ENCODE data around the gene NDUFS5.
"Not testable (repeated sequence)": the region's sequence is repeated elsewhere in the genome, so short reads cannot be mapped to it uniquely, and the experiment has no call there.

NDUFS5 gene

DNA sequence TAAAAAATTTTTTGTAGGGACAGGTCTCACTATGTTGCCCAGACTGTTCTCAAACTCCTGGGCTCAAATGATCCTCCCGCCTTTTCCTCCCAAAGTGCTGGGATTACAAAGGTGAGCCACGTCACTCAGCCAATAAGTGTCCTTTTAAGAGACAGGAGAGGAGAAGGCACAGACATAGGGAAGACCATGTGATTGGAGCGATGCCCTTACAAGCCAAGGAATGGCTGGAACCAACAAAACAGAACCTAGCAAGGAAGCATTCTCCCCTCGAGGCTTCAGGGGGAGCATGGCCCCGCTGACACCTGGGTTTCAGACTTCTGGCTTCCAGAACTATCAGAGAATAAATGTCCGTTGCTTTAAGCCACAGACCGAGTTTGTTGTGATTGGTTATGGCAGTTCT, 37.0 kb downstream of the NDUFS5 start:
- TF ChIP-seq Cebpa-rat (IDR thresholded peaks at IDR 0.05): no peak
- Histone ChIP-seq H3K4me1 (peaks cover 12 to 27% (median 20%) of the 10 kb centered on the region in 10 experiments), H3K27ac (peak overlapping the region in 7 of 11 experiments; percentile 0 to 53 (median 43); a peak in 10 of 22 replicates), H3K27me3 (no peaks in the 10 kb centered on the region), H3K36me3 (peaks cover 0 to 2% (median 0%) of the 10 kb centered on the region in 11 experiments; a peak in 1 of 22 replicates), H3K4me3 (no peak overlapping the region), H3K9ac (no peak overlapping the region), H4K20me1 (no peaks in the 10 kb centered on the region), H3K4me2 (peak overlapping the region in 9 of 11 experiments; percentile 2 to 60 (median 45); a peak in 14 of 22 replicates), H3K9me3 (replicated peaks in 1 of 11) (peaks cover 0 to 5% (median 0%) of the 10 kb centered on the region in 11 experiments; a peak in 1 of 22 replicates)

DNA sequence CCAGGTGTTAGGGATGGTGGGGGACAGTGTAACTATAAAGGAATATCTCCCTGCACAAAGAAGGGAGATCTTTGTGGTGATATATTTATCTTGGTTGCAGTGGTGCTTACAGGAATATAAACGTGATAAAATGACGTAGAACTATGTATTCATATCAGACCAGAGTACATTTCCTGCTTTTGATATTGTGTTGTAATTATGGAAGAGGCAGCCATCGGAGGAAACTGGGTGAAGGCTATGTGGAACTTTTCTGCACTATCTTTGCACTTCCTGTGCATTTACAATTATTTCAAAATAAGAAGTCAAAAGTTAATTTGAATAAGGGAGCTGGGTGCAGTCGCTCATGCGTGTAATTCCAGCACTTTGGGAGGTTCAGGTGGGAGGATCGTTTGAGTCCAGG, 37.6 kb downstream of the NDUFS5 start:
- Histone ChIP-seq H3K27ac (peak overlapping the region in 6 of 11 experiments; percentile 0 to 53 (median 44); a peak in 10 of 22 replicates), H4K20me1 (no peaks in the 10 kb centered on the region), H3K4me3 (no peak overlapping the region), H3K36me3 (no peaks in the 10 kb centered on the region), H3K9me3 (replicated peaks in 1 of 11) (peaks cover 0 to 5% (median 0%) of the 10 kb centered on the region in 11 experiments; a peak in 1 of 22 replicates), H3K27me3 (no peaks in the 10 kb centered on the region), H3K4me1 (peaks cover 12 to 27% (median 20%) of the 10 kb centered on the region in 10 experiments), H3K9ac (no peak overlapping the region), H3K4me2 (peak overlapping the region; percentile 2 to 60 (median 45); a peak in 19 of 22 replicates)
- no peak for TF ChIP-seq Cebpa-rat (IDR thresholded peaks at IDR 0.05)

DNA sequence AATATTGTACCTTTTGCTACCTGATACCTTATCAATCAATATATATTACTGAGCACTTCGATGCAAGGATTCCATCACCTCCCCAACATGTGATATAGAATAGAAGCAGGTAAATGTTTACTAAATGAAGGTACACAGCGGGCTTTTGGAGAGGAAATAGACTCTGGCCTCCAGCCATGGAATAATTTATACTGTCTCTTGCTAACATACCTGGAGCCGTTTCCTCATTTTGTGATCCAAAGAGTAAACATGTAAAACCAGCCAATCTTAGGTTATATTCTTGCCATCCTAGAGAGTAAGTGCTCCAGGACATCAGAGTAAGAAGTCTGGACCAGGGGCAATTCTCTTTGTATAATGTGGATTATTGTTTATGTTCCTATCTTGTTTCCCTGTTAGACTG, 39.4 kb downstream of the NDUFS5 start:
- Histone ChIP-seq H3K9ac (no peak overlapping the region), H3K9me3 (replicated peaks in 1 of 11) (peaks cover 0 to 11% (median under 1%) of the 10 kb centered on the region in 11 experiments; a peak in 10 of 22 replicates), H3K4me2 (no peak overlapping the region), H3K27ac (no peak overlapping the region), H4K20me1 (no peaks in the 10 kb centered on the region), H3K27me3 (no peaks in the 10 kb centered on the region), H3K36me3 (no peaks in the 10 kb centered on the region), H3K4me3 (no peak overlapping the region), H3K4me1 (peaks cover 12 to 27% (median 20%) of the 10 kb centered on the region in 10 experiments)
- no peak for TF ChIP-seq Cebpa-rat (IDR thresholded peaks at IDR 0.05)

DNA sequence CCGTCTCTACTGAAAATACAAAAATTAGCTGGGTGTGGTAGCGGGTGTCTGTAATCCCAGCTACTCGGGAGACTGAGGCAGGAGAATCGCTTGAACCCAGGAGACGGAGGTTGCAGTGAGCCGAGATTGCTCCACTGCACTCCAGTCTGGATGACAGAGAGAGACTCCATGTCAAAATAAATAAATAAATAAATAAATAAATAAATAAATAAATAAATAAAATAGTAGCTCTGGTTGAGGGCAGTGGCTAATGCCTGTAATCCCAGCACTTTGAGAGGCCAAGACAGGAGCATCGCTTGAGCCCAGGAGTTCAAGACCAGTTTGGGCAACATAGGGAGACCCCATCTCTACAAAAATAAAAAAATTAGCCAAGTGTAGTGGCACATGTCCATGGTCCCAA, 42.1 kb downstream of the NDUFS5 start:
- not testable (repeated sequence) for H3K27me3 ChIP-seq

DNA sequence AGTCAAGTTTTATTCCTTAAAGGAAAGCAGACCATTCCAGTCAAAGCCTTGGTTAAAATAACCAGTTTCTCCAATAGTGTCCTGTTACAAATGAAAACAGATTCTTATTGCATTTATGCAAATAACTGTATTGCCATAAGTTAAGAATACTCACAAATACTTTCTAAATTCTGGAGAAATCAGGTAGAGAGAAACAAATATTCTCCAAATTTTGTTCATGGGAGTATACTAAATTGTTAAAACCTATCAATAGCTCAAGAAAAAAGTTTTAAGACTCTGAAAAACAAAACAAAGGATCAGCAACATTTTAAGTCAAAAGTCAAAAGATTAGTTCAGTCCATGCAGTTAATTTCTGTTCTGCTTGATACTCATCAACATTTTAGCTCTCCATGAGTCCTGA, 45.4 kb downstream of the NDUFS5 start:
- not testable (repeated sequence) for H3K27me3 ChIP-seq, H3K4me3 ChIP-seq, H3K9ac ChIP-seq, H3K4me1 ChIP-seq, H4K20me1 ChIP-seq, H3K4me2 ChIP-seq, H3K36me3 ChIP-seq, H3K27ac ChIP-seq
- peaks cover 18 to 31% (median 24%) of the 10 kb centered on the region in 11 experiments; a peak in 21 of 22 replicates for H3K9me3 ChIP-seq (replicated peaks in 1 of 11)

More for the DNA sequence above, 42.1 kb downstream of the NDUFS5 start:
- not testable (repeated sequence) for H4K20me1 ChIP-seq, H3K27ac ChIP-seq, H3K9ac ChIP-seq, H3K4me2 ChIP-seq, H3K4me3 ChIP-seq, H3K36me3 ChIP-seq
- Histone ChIP-seq H3K9me3 (replicated peaks in 1 of 11) (peaks cover 18 to 36% (median 24%) of the 10 kb centered on the region in 11 experiments; a peak in 21 of 22 replicates), H3K4me1 (peaks cover 8 to 23% (median 18%) of the 10 kb centered on the region in 10 experiments)

DNA sequence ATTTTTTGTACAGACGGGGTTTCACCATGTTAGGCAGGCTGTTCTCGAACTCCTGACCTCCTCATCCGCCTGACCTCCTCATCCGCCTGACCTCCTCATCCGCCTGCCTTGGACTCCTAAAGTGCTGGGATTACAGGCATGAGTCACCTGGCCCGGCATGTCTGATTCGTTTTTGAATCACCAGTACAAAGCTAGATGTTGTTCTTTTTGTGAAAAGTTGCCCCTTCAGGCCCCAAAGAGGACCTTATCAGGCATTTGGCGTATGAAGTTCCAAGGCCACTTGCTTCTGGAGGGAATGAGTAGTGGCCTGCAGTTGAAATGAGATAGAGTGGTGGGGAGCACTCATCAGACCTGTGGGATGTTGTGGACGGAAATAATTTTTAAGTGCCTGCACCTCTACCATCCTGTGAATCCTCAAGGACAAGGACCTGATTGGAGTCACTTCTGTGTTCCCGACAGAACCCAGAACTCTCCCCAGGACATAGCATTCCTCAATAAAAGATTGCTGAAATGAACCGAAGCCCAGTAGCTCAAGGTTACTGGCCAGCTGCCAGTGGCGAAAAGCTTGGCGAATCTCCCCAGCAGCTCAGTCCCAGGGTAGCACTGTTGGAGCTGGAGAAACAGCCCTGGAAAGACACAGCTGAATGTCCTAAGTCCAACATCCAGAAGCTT, 50.1 kb downstream of the NDUFS5 start:
- no peak for TF ChIP-seq Cebpa-rat (IDR thresholded peaks at IDR 0.05)
- Histone ChIP-seq H3K4me3 (no peak overlapping the region), H3K27me3 (peaks cover 11 to 16% (median 13%) of the 10 kb centered on the region in 11 experiments), H3K9ac (no peak overlapping the region), H3K4me1 (peaks cover 8 to 25% (median 15%) of the 10 kb centered on the region in 10 experiments; a peak in 19 of 20 replicates), H3K4me2 (peak overlapping the region in 7 of 11 experiments; percentile 34 to 69 (median 53); a peak in 11 of 22 replicates), H3K36me3 (no peaks in the 10 kb centered on the region; a peak in 1 of 22 replicates), H4K20me1 (no peaks in the 10 kb centered on the region), H3K27ac (no peak overlapping the region), H3K9me3 (replicated peaks in 1 of 11) (peaks cover 11 to 19% (median 16%) of the 10 kb centered on the region in 11 experiments; a peak in 21 of 22 replicates)

DNA sequence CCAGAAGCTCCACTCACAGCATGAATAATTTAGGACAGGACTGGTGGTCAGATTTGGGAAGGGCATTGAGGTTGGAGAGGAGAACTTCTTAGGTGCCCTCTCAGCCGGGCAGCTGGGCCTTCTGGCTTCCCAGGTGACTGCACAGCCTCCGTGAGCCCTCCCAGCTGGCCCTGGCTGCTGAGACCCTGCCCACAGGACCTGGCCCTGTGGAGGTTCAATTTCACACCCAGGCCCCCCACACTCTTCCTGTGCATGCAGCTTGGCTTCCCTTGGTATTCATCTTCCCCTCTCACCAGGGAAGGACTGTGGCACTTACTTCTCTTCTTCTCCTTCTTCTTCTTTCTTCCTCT, 50.6 kb downstream of the NDUFS5 start:
- Histone ChIP-seq H3K27me3 (peaks cover 16 to 21% (median 18%) of the 10 kb centered on the region in 11 experiments), H4K20me1 (no peaks in the 10 kb centered on the region), H3K9me3 (replicated peaks in 1 of 11) (peaks cover 6 to 14% (median 11%) of the 10 kb centered on the region in 11 experiments; a peak in 20 of 22 replicates), H3K4me2 (peak overlapping the region in 9 of 11 experiments; percentile 13 to 69 (median 43); a peak in 14 of 22 replicates), H3K4me3 (no peak overlapping the region), H3K36me3 (no peaks in the 10 kb centered on the region; a peak in 1 of 22 replicates), H3K27ac (no peak overlapping the region), H3K4me1 (peaks cover 8 to 29% (median 16%) of the 10 kb centered on the region in 10 experiments), H3K9ac (no peak overlapping the region)
- TF ChIP-seq Cebpa-rat (IDR thresholded peaks at IDR 0.05): no peak

DNA sequence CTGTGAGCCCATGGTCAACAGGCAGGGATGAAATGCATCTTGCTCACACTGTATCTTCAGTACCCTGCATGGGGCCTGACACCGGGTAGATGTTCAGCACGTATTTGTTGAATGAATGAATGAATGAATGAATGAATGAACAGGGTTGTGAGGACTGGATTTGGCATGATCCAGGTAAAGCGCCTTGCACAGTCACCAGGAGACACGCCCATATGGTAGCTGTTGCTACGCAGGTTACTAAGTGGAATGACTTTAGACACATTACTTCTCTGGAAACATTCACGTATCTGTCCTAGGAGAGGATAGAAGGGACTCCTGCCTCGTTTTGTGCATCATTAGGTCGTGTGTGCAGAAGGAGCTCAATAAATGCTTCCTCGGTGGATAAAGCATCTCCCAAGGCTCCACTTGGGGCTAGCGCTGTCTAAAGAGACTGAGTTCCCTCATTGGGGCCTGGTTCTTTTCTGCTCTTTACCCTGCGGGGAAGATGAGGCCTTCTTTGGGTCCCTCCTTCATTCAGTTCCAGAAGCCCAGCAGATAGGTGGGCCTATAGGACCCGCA, 54.2 kb downstream of the NDUFS5 start:
- peak overlapping the region in 8 of 10 experiments; percentile 66 to 77 (median 70); a peak in 11 of 20 replicates for H3K4me3 ChIP-seq
- no peak for TF ChIP-seq Cebpa-rat (IDR thresholded peaks at IDR 0.05)
- H3K4me2 ChIP-seq: peak overlapping the region; percentile 70 to 100 (median 98)

DNA sequence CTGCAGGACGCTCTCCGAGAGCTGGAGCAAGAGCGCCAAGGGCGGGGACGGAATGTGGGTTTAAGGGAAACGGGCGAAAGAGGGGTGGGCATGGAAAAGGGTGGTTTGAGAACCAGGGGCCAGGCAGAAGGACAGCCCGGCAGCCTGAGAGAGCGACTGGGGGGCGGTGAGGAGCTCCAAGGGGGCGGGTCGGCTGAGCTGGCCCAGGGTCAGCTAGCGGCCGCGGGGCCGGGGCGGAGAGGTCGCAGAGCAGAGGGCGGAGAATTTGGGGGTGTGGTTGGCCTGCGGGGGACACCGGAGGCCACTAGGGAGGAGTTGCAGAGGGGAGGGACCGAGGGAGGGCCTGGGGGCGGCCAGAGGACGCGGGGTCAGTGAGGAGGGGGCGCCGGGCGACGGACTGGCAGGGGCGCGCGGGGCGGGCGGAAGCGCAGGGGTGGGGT, 54.7 kb downstream of the NDUFS5 start:
- Histone ChIP-seq H3K4me3 (peak overlapping the region; percentile 38 to 77 (median 68); a peak in 17 of 20 replicates), H3K27me3 (peaks cover 30 to 40% (median 35%) of the 10 kb centered on the region in 11 experiments), H3K4me2 (peak overlapping the region; percentile 70 to 100 (median 98)), H3K9me3 (replicated peaks in 1 of 11) (no peaks in the 10 kb centered on the region), H3K4me1 (peaks cover 14 to 62% (median 37%) of the 10 kb centered on the region in 10 experiments), H3K36me3 (no peaks in the 10 kb centered on the region), H3K27ac (no peak overlapping the region), H3K9ac (peak overlapping the region in 7 of 11 experiments; percentile 31 to 59 (median 55); a peak in 10 of 22 replicates), H4K20me1 (peaks cover 0 to 7% (median 0%) of the 10 kb centered on the region in 11 experiments; a peak in 1 of 22 replicates)
- no peak for TF ChIP-seq Cebpa-rat (IDR thresholded peaks at IDR 0.05)

More for the DNA sequence above, 54.2 kb downstream of the NDUFS5 start:
- Histone ChIP-seq H3K4me1 (peaks cover 9 to 57% (median 32%) of the 10 kb centered on the region in 10 experiments), H4K20me1 (peaks cover 0 to 7% (median 0%) of the 10 kb centered on the region in 11 experiments; a peak in 1 of 22 replicates), H3K36me3 (no peaks in the 10 kb centered on the region), H3K9ac (peak overlapping the region in 3 of 11 experiments; percentile 58 to 59 (median 58); a peak in 3 of 22 replicates), H3K9me3 (replicated peaks in 1 of 11) (no peaks in the 10 kb centered on the region), H3K27ac (no peak overlapping the region), H3K27me3 (peaks cover 30 to 40% (median 35%) of the 10 kb centered on the region in 11 experiments)

Measured in BLaER1 treated with 17β-estradiol and CSF1 and Interleukin-3, amounts not matched to agents 10 nM and 100 nM (cell line).